NCI-H69 (cell line): ENCODE data around the gene MARCHF9.
"Not testable (repeated sequence)": the region's sequence is repeated elsewhere in the genome, so short reads cannot be mapped to it uniquely, and the experiment has no call there.

Source experiments
- DNase-seq: peaks from one replicate; lab custom pipeline; 2025; lab: John Stamatoyannopoulos, UW

MARCHF9 gene

DNA sequence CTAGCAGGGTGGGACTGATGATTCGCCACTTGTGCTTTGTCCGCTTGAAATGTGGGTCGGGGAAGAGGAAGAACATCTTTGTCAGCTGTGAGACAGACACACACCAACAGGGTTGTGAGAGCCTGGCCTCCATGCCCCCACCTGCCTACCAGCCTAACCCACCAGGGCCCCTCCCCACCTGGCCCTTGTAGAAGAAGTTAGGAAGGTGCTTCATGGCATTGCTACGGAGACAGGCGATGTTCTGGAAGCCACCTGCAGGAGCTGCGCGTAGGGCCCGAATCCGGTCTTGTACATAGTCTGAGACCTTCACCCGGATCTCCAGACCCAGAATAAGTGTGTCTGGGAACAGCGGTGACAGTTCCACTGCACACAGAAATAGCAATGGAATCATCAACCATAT is 14.7 kb downstream of the MARCHF9 start:
- DNase-seq, result no peak

DNA sequence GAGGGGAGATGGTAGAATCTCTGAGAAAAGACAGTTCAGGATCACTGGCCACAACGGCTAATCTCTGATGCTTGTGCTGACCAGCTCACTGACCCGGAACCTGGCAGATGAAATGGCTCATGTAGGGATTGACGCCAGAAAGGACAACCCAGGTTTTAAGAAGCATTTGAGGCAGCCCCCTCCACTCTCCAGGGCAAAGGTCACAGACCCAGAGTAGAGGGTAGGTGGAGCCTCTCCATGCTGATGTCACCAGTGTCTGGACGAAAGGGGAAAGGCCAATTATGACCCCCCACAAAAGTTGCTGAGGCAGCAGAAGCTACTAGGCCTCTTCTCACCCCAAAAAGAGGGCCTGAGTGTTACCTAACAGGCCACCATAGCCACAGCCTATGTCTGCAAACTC is 15.8 kb downstream of the MARCHF9 start:
- no peak for DNase-seq

DNA sequence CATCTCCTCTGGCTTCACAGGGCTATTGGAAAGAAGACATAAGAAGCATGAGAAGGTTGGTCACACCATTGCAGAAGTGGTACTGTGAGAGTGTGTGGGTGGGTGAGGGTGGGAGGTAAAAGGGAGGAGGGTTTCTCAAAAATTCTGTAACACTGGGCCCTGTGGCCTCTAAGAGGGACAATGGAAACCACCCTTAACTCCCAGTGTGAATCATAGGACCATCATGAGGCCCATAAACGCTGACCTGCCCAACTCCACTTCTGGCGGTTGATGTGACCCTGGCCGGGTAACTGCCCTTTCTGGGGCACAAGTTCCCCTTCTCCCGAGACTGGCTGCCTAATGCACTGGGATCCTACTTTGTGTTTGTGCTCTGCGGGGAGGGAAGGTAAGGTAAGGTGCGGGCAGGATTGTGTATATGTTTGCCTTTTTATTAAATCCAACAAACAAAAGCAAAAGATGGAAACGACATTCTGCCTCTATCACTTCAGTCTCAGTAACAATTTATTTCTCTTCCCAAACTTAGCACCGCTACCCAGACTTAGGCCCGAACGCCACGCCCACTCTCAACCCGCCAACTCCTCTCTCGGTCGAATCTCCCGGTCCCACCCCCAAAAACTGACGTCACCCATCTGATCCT is 16.5 kb downstream of the MARCHF9 start:
- peak; percentile 93 for DNase-seq

DNA sequence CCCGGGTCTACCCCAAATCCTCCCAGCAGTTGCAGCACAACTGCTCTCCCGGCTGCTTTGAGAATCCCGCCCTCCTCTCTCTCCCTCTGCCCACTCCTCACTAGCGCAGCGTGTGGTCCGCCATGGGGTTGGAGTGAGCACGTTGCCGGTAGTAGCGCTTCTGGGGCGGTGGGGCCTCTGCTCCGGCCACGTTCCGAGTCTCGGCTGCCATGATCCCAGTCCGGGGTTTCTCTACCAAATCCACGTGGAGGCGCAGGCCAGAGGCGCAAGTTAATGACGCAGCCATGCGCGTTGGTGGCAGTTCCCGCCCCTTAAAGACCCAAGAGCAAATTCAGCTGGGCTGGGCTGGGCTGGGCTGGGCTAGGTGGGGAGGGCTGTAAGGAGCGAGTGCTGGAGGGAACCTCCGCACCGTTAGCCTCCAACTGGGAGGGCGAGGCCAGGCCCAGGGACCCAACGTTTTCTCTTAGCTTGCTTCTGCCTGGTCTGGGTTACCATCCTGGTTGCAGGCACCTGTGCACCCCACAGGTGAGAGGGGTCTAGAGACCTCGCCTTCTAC is 17.0 kb downstream of the MARCHF9 start, which contains the start of gene METTL1:
TSS of gene METTL1 (minus strand) at position 233 of the 556 bp plus-strand sequence. CDS start at position 211, 22 bp downstream.
- peak; percentile 98 for DNase-seq

DNA sequence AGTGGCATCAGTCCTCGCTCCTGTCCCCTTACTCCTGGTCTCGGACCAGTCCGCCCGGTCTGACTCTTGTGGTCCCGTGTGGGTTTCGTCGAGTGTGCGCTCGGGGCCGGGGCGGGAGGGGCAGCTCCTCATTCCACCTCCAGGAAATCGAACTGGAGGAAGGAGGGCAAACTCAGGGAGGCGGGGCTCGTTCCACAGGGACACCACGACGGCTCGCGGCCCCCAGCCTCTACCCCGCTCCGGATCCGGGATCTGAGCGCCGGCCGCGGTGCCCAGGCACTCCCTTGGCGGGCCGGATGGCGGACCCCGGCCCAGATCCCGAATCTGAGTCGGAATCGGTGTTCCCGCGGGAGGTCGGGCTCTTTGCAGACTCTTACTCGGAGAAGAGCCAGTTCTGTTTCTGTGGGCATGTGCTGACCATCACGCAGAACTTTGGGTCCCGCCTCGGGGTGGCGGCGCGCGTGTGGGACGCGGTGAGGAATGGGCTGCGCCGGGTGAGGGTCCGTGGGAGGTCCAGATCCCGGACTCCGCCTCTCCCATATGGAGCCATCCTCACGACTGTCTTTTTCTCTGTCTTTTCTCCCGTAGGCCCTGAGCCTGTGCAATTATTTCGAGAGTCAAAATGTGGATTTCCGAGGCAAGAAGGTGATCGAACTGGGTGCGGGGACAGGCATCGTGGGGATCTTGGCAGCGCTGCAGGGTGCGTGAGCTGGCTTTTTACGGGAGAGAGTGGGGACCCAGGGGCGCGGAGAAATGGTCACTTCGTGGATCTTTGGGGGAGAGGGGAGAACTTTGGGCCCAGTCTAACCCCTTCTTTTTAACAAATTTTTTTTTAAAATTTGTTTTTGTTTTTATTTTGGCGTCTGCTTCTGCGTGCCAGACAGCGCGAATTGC is 17.8 kb downstream of the MARCHF9 start, which contains the start of gene EEF1AKMT3:
TSS of gene EEF1AKMT3 (plus strand) at position 186 of the 894 bp plus-strand sequence. CDS start at position 297, 111 bp downstream.
- DNase-seq, result peak; percentile 79

DNA sequence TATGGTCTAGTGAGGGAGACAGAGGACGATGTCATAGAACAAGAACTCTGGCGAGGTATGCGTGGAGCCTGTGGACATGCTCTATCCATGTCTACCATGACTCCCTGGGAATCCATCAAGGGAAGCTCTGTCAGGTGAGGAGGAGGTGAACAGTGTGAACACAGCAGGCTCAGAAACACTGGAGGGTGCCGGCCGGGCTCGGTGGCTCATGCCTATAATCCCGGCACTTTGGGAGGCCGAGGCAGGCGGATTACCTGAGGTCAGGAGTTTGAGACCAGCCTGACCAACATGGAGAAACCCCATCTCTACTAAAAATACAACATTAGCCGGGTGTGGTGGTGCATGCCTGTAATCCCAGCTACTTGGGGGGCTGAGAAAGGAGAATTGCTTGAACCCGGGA is 19.7 kb downstream of the MARCHF9 start:
- DNase-seq, result not testable (repeated sequence)

DNA sequence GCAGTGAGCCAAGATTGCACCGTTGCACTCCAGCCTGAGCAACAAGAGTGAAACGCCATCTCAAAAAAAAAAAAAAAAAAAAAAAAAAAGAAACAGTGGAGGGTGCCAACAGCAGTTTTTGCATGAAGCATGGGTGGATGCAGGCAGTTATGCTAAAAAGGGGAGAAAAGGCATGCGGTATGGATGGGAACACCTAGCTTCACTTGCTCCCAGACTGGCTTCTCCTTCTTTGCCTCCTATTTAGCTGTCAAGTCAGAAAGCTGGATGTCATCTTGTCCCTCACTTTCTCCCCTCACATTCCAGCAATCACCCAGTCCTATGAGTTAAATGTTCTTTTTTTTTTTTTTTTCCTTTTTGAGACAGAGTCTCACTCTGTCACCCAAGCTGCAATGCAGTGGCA is 20.1 kb downstream of the MARCHF9 start:
- no peak for DNase-seq

DNA sequence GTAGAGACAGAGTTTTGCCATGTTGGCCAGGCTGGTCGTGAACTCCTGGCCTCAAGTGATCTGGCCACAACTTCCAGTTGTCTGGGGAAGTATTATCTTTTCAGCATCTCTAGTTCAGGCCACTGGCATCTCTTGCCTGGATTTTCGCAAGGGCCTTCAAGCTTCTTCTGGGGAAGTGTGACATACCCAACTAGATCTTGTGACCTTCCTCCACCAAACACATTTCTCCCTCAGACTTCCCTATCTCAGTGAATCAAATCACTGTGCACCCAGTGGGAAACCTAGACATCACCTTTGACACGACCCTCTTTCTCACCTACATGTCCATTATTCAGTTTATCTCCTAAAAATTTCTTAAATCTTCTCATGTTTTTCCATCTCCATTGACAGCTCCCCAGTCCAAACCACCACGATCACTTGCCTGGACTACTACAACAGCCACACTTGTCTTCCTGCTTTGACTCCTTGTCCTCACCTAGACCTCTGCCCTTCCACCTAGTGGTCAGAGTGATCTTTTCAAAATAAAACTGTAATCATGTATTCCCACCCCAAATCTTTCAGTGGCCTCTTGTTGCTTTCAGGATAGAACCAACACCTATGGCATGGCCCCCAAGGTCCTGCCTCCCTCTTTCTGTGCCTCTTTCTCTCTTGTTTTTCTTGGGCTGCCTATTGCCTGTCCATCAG is 20.8 kb downstream of the MARCHF9 start:
- DNase-seq, result no peak

DNA sequence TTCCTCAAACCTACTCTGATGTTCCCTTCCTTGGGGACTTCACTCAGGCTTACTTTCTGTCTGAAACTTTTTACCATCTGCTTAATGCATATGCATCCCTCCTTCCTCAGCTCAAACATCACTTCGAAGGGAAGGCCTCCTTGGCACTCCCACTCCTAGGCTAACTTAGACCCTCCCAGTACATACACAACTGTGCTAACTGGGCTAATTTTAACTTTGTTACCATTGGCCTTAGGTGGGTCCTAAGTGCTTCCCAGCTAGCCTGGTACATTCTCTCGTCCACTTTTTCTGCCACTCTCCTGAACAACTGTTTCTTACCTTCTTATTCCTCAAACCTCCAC is 21.3 kb downstream of the MARCHF9 start:
- DNase-seq, result no peak

DNA sequence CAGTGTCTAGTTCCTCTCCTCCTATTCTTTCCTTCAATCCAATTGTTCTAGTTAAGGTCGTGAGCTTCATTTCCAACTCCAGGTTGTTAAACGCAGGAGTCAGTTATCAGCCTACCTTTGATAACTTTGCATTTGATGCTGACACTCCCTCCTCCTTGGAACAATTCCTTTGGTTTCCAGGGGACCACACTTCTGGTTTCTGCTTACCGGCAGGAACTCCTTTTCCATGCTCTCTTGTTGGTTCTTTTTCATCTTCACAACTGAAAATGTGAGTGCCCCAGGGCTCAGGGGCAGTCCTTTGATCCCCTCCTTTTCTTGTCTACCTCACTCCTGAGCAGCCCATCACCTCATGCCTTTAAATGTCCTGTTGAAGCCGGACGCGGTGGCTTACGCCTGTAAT is 22.5 kb downstream of the MARCHF9 start:
- no peak for DNase-seq

DNA sequence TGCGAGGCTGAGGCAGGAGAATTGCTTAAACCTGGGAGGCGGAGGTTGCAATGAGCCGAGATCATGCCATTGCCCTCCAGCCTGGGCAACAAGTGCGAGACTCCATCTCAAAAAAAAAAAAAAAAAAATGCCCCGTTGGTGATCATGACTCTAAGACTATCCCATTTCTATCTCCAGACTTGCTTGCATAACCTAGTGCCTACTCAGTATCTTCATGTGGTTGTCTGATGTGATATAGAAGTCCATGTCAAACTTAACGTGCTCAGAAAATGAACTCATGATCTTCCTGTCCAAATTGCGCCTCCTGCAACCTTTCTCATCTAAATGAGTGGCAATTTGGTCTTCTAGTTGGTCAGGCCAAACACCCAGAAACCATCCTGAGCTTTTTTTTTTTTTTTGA is 23.0 kb downstream of the MARCHF9 start:
- DNase-seq, result no peak

DNA sequence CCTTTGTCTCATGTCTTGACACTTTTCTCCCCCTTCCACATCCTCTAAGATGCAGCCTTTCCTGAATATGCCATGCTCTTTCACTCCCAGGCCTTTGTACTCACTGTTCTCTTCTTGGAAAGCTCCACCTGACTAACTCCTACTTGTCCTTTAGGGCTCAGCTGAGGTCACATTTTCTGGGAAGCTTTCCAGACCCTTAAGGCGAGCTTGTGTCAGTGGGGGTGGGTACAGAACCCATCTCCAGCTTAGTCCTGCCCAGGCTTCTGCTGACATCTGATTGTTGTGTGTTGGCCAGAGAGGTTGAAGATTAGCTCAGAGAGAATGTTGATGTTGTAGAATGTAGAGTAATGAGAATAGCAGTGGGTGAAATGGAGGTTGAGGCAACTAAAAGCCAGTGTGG is 24.8 kb downstream of the MARCHF9 start:
- DNase-seq, result no peak

DNA sequence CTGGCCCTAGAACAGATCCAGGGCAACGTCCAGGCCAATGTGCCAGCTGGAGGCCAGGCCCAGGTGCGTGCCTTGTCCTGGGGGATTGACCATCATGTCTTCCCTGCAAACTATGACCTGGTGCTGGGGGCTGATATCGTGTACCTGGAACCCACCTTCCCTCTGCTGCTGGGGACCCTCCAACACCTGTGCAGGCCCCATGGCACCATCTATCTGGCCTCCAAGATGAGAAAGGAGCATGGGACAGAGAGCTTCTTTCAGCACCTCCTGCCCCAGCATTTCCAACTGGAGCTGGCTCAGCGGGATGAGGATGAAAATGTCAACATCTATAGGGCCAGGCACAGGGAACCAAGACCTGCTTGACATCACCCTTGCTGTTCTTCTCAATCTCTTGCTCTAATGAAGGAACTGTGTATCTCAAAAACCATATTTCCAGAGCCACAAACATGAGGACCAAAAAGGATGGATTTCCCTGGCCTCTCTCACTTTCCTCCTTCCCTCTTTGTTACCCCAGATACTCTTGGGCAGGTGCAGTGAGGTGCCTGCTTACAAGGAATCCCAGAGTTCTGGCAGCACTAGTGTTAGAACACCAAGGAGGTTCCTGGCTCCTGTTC is 25.5 kb downstream of the MARCHF9 start:
- no peak for DNase-seq

DNA sequence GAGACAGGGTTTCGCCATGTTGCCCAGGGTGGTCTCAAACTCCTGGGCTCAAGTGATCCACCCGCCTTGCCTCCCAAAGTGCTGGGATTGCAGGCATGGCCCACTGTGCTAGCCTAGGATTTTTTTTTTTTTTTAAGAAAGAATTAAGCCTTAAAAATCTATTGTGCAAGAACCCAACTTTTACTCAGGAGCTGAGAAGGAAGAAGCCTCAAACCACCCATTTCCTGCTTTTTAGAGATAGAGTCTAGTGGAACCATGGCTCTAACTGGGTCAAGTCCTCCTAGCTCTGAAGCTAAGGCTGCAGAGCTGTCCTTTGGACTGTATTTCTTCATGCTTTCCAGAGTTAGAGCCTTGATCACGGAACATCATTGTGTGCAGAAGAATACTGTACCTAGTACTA is 26.3 kb downstream of the MARCHF9 start:
- no peak for DNase-seq

DNA sequence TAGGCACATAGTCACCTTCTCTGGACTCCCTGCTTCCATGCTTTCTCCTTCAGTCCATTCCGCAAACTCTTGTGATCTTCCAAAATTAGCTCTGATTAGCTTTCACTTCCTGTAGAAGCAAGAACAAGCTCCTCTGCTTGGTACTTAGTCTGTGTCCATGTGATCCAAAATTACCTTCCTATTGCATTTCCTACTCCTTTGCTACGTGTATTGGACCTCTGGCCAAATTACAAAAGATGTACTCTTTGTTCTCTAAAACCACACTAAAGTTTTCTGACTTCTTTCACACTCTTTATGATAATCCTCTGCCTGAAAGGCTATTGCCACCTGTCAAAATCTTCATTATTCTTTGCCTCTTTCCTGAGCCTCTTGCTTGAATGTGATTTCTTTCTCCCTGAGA is 26.9 kb downstream of the MARCHF9 start:
- DNase-seq, result no peak

DNA sequence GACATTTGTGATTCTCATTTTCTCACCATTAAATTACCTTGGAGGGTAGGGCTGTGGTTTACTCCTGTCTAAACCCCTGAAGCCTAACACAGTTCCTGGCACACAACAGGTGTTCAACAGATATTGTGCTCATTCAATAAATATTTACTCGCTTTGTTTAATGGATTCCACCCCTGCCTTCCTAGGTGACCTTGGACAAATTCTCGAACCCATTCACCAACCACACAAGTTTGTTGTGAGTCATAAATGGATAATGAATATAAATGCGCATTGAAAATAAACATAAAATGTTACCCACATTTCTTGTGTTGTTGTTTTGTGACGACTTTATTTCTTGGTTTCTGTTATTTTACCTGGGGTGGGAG is 27.3 kb downstream of the MARCHF9 start:
- peak; percentile 60 for DNase-seq

DNA sequence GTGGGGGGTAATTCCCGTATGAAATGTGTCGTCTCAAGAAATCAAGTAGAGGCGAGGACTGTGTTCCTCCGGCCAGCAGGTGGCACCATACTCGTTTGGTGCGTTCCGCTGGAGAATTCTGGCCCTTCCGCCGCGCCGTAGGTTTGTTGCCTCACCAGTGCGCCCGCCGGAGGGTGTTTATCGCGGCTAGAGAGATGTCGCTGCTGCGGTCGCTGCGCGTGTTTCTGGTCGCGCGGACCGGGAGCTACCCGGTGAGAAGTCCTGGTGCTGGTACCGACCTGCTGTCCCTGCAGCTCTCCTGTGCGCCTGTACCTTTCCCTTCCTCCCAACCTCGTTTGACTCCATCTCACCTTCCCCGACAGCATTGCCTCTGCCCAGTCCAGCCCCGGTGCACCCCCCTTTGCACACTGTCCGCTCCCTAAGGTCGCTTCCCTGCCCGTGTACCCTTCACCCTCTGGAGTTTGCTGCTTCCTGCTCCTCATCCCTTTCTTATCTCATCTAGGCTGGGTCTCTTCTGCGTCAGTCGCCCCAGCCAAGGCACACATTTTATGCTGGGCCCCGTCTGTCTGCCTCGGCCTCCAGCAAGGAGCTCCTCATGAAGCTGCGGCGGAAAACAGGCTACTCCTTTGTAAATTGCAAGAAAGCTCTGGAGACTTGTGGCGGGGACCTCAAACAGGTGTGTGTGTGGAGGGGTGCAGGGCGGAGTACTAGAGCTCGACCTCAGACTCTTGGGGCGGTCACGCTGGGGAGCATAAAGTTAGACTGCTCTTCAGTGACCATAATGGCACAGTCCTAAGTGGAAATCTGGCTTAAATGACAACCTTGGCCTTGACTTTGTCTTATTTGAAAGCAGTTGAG is 27.9 kb downstream of the MARCHF9 start, which contains the start of gene TSFM:
TSS of gene TSFM (plus strand) at position 180 of the 858 bp plus-strand sequence. CDS start at position 195, 15 bp downstream.
- peak; percentile 98 for DNase-seq

DNA sequence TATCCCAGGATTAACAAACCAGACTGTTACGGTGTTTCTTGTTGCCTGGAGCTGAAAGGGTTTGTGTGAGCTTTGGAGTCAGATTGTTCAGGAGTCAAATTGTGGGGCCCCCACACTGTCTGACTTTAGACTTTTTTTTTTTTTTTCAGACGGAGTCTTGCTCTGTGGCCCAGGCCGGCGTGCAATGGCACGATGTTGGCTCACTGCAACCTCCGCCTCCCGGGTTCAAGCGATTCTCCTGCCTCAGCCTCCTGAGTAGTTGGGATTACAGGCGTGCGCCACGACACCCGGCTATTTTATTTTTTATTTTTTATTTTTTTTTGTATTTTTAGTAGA is 28.5 kb downstream of the MARCHF9 start:
- DNase-seq, result no peak

DNA sequence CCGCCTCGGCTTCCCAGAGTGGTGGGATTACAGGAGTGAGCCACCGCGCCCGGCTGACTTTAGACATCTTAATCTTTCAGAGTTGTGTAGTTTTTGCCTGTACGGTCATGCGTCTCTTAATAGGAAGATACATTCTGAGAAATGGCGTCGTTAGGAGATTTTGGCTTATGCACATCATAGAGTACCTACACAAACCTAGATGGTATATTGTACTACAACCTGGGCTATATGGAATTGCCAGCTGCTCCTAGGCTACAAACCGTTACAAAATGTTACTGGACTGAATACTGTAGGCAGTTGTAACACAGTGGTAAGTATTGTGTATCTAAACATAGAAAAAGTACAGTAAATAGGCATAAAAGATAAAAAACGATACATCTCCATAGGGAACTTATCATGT is 29.0 kb downstream of the MARCHF9 start:
- no peak for DNase-seq

DNA sequence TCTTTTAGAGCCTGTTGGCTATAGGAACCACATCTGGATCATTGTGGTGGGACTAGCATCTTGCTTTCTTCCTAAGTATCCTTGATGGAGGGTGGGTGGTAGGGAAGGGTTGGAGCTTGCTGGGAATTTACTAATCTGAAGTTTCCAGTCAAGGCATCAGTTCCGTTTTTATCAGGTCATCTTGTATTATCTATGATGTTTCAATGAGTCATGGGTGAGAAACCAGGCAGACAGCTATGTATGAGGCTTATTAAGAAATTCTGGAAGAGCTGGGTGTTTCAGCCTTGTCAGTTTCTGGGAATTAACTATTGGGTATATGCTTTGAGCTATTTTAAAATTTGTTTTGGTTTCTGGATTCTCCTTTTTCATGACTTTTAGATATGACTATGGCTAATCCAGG is 39.0 kb downstream of the MARCHF9 start:
- DNase-seq, result no peak

DNA sequence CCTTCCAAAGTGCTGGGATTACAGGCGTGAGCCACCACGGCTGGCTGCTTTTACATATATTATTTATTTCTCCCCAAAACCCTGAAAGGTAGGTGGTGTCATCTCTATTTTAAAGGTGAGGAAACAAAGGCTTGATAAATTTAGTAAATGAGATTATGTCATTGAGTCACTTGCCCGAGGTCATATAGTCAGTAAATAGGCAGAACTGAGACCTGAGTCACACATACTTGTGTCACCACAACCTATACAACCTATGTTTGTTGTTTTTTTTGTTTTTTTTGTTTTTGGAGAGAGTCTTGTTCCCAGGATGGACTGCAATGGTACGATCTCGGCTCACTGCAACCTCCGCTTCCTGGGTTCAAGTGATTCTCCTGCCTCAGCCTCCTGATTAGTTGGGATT is 40.5 kb downstream of the MARCHF9 start:
- no peak for DNase-seq
